Caco-2 (cell line): ENCODE data around the gene DDX31. TPM values are rescaled to one million over a fixed set of nuclear protein-coding genes. Genes with fewer than 3 reads are reported as not detected.
"Not testable (repeated sequence)": the region's sequence is repeated elsewhere in the genome, so short reads cannot be mapped to it uniquely, and the experiment has no call there.

Experiments used
- BruUV-seq: library from RNA; stranded (reverse); fragments of 400-500 nt; replicated peaks from 2 replicates; lab custom pipeline; 2021; lab: Mats Ljungman, UMichigan
- CTCF ChIA-PET: fragments of 300-600 bp; sonication (Branson Sonifier 250); formaldehyde crosslinking; loops from one replicate; lab custom pipeline; 2022; ENCODE audit warnings: antibody characterized with exemption; lab: Charles Lee
- POLR2A ChIA-PET: fragments of 300-600 bp; sonication (Branson Sonifier 250); formaldehyde crosslinking; loops from one replicate; lab custom pipeline; 2022; ENCODE audit warnings: antibody characterized with exemption; lab: Charles Lee
- DNase-seq, 2 experiments: peaks; one replicate each; pipeline versions ENCODE4 v3.0.0 to v3.0.0-alpha.2; 2020 to 2022
- H3K27me3 ChIP-seq: replicated peaks from 2 replicates; pipeline ENCODE4 v1.6.0; 2011; ENCODE audit warnings: low read length; ENCODE audit not compliant: control insufficient read depth, insufficient read depth
- H3K36me3 ChIP-seq: 2 replicates; pipeline ENCODE4 v1.5.1; 2011; ENCODE audit warnings: low read length; ENCODE audit not compliant: control insufficient read depth, insufficient read depth
- H3K4me1 ChIP-seq: fragments of 250-450 bp; sonication (Bioruptor Pico); 2 replicates; pipeline ENCODE4 v1.5.1; 2020; ENCODE audit warnings: mild to moderate bottlenecking
- H3K4me3 ChIP-seq: 2 replicates; pipeline ENCODE4 v1.5.1; 2011; ENCODE audit warnings: low read depth, mild to moderate bottlenecking, control low read depth, low read length
- H3K9me3 ChIP-seq: fragments of 250-450 bp; sonication (Bioruptor Pico); 2 replicates; pipeline ENCODE4 v1.5.1; 2020; ENCODE audit warnings: mild to moderate bottlenecking, moderate library complexity
- H3K27ac Mint-ChIP-seq: one replicate; pipeline ENCODE4 v1.8.0; 2022; ENCODE audit warnings: mixed read lengths; ENCODE audit not compliant: unreplicated experiment
- H3K27me3 Mint-ChIP-seq: one replicate; pipeline ENCODE4 v1.8.0; 2022; ENCODE audit warnings: mixed read lengths; ENCODE audit not compliant: insufficient read depth, unreplicated experiment
- H3K36me3 Mint-ChIP-seq: one replicate; pipeline ENCODE4 v1.8.0; 2022; ENCODE audit warnings: mild to moderate bottlenecking, mixed read lengths; ENCODE audit not compliant: insufficient read depth, unreplicated experiment
- H3K4me1 Mint-ChIP-seq: one replicate; pipeline ENCODE4 v1.8.0; 2022; ENCODE audit warnings: low read depth, mixed read lengths; ENCODE audit not compliant: unreplicated experiment
- H3K4me3 Mint-ChIP-seq: one replicate; pipeline ENCODE4 v1.8.0; 2022; ENCODE audit warnings: mild to moderate bottlenecking, moderate library complexity, mixed read lengths; ENCODE audit not compliant: unreplicated experiment
- H3K9me3 Mint-ChIP-seq: one replicate; pipeline ENCODE4 v1.8.0; 2022; ENCODE audit warnings: mixed read lengths; ENCODE audit not compliant: unreplicated experiment
- CTCF ChIP-seq, 2 experiments: fragments of 200-600 bp in 1 of 2; IDR thresholded peaks; 1 replicate in 1 of 2; 2 replicates in 1 of 2; pipeline versions ENCODE4 v1.5.1 to v1.8.0; 2011 to 2022; ENCODE audit warnings: antibody characterized with exemption in 1 of 2, control low read depth in 1 of 2, inconsistent platforms in 1 of 2, low read depth in 1 of 2, low read length in 1 of 2, mild to moderate bottlenecking in 1 of 2, moderate library complexity in 1 of 2; ENCODE audit not compliant: insufficient read depth in 1 of 2, severe bottlenecking in 1 of 2, unreplicated experiment in 1 of 2
- intact Hi-C: fragments of 100-400 bp; cut with micrococcal nuclease; formaldehyde crosslinking; loops from one replicate; pipeline ENCODE4 v1.10.0; 2022; ENCODE audit not compliant: unreplicated experiment
- total RNA-seq: library from RNA; stranded (reverse); gene quantifications from 2 replicates; pipeline ENCODE4 v1.2.3, GENCODE V29; 2022

DDX31 gene
- total RNA-seq, 1 experiment from 2014 or later, result 23.1 TPM

- ChIA-PET CTCF (interaction anchor here (0.6 to 1.0 kb wide), 2 partner anchors 161 to 162 kb away, joined by 3 read pairs; partner anchors contain the start of gene CFAP77), POLR2A (interaction anchor here (0.6 kb wide), 1 partner anchor 459 kb away, joined by 3 read pairs; the partner anchor contains the start of gene GTF3C5)
- Mint-ChIP-seq H3K27me3 (peaks cover 13% of the 10 kb centered on the region), H3K4me1 (no peaks in the 10 kb centered on the region), H3K36me3 (no peaks in the 10 kb centered on the region), H3K9me3 (no peaks in the 10 kb centered on the region), H3K27ac (no peak overlapping the region), H3K4me3 (no peak overlapping the region)
- Histone ChIP-seq H3K9me3 (no peaks in the 10 kb centered on the region), H3K27me3 (no peaks in the 10 kb centered on the region), H3K4me1 (no peaks in the 10 kb centered on the region), H3K36me3 (no peaks in the 10 kb centered on the region), H3K4me3 (no peak overlapping the region)
- DNase-seq, result no peak
- intact Hi-C loops, result no loop called here
- no peak for TF ChIP-seq CTCF (IDR thresholded peaks at IDR 0.05; ENCODE audit: insufficient read depth in 1 of 2, low read depth in 1 of 2, low read length in 1 of 2, severe bottlenecking in 1 of 2, unreplicated experiment in 1 of 2)
- BruUV-seq, result no TSS peak
Observed at GRCh38 chr9:132571806-132572600, 97.8 kb downstream of the DDX31 start.

- H3K4me1 Mint-ChIP-seq, H3K9me3 Mint-ChIP-seq, DNase-seq, H3K27me3 Mint-ChIP-seq, H3K36me3 ChIP-seq, POLR2A ChIA-PET, H3K4me3 ChIP-seq, intact Hi-C loops, H3K27ac Mint-ChIP-seq, H3K9me3 ChIP-seq, H3K4me1 ChIP-seq, CTCF ChIA-PET, H3K36me3 Mint-ChIP-seq, BruUV-seq, H3K4me3 Mint-ChIP-seq, H3K27me3 ChIP-seq: not testable (repeated sequence)
Observed at GRCh38 chr9:132568787-132569186, 101.0 kb downstream of the DDX31 start.

GRCh38 chr9:132564526-132564925, 105.3 kb downstream of the DDX31 start:
- Histone ChIP-seq H3K9me3 (no peaks in the 10 kb centered on the region), H3K4me3 (no peak overlapping the region), H3K27me3 (no peaks in the 10 kb centered on the region), H3K36me3 (no peaks in the 10 kb centered on the region), H3K4me1 (no peaks in the 10 kb centered on the region)
- Mint-ChIP-seq H3K27me3 (peaks cover 23% of the 10 kb centered on the region), H3K36me3 (no peaks in the 10 kb centered on the region), H3K27ac (no peak overlapping the region), H3K4me1 (no peaks in the 10 kb centered on the region), H3K4me3 (no peak overlapping the region), H3K9me3 (no peaks in the 10 kb centered on the region)
- ChIA-PET POLR2A (no interaction called here), CTCF (no interaction called here)
- no TSS peak for BruUV-seq
- no peak for TF ChIP-seq CTCF (IDR thresholded peaks at IDR 0.05; ENCODE audit: insufficient read depth in 1 of 2, low read depth in 1 of 2, low read length in 1 of 2, severe bottlenecking in 1 of 2, unreplicated experiment in 1 of 2)
- DNase-seq, result no peak
- intact Hi-C loops, result no loop called here
